Small intestine (tissue), 7 donors: ENCODE data around the gene PRSS33. TPM values are rescaled to one million over a fixed set of nuclear protein-coding genes. Genes with fewer than 3 reads are reported as not detected.

ENCODE experiments used
- DNase-seq, 2 donors: peaks; one replicate each; pipeline versions ENCODE4 v3.0.0 to v3.0.0-alpha.2; 2013
- FAIRE-seq: peaks from 2 replicates; lab custom pipeline; 2012; peaks lifted over from hg19 to GRCh38; lab: Jason Lieb, UNC
- H3K27ac ChIP-seq, 3 donors: one replicate each; pipeline ENCODE4 v1.5.1; 2013; ENCODE audit warnings: low read length in 2 of 3, mild to moderate bottlenecking in 2 of 3, control low read depth in 1 of 3, inconsistent platforms in 1 of 3, low read depth in 1 of 3, moderate library complexity in 1 of 3
- H3K27me3 ChIP-seq, 3 donors: one replicate each; pipeline ENCODE4 v1.6.1; 2013; ENCODE audit warnings: low read length in 3 of 3, inconsistent platforms in 1 of 3; ENCODE audit not compliant: control insufficient read depth in 3 of 3, insufficient read depth in 3 of 3
- H3K36me3 ChIP-seq, 3 donors: one replicate each; pipeline ENCODE4 v1.6.1; 2013; ENCODE audit warnings: low read length in 3 of 3, inconsistent platforms in 1 of 3, low read depth in 1 of 3, mild to moderate bottlenecking in 1 of 3, moderate library complexity in 1 of 3; ENCODE audit not compliant: control insufficient read depth in 3 of 3, insufficient read depth in 2 of 3
- H3K4me1 ChIP-seq, 3 donors: one replicate each; pipeline ENCODE4 v1.6.1; 2013; ENCODE audit warnings: low read length in 2 of 3, inconsistent platforms in 1 of 3, low read depth in 1 of 3, mild to moderate bottlenecking in 1 of 3, moderate library complexity in 1 of 3; ENCODE audit not compliant: control insufficient read depth in 3 of 3, insufficient read depth in 2 of 3
- H3K4me3 ChIP-seq, 3 donors: one replicate each; pipeline ENCODE4 v1.5.1; 2013; ENCODE audit warnings: low read length in 3 of 3, control low read depth in 1 of 3, inconsistent platforms in 1 of 3, low read depth in 1 of 3, mild to moderate bottlenecking in 1 of 3, moderate library complexity in 1 of 3
- H3K9me3 ChIP-seq, 2 donors: one replicate each; pipeline ENCODE4 v1.6.1; 2013; ENCODE audit warnings: low read depth in 1 of 2, low read length in 1 of 2; ENCODE audit not compliant: control insufficient read depth in 2 of 2, insufficient read depth in 1 of 2
- WGBS, 3 donors: extraction: QIAGEN DNeasy Blood & Tissue Kit; methylation state at CpG; one replicate each; pipeline ENCODE4 v1.1.7; 2013; 5-methylcytosine and 5-hydroxymethylcytosine counted together
- polyA plus RNA-seq, 4 donors: library from polyadenylated mRNA; stranded (reverse) in 3 of 4; unstranded in 1 of 4; fragments of 200-250 nt in 3 of 4; fragments of 120-200 nt in 1 of 4; gene quantifications; one replicate each; pipeline versions ENCODE4 v1.2.1 to v1.2.3, GENCODE V29; 2013
- donor health status: healthy with polysubstance abuse.
- donor health status: control.
- donor health status: control.
- donor health status: Bipolar disorder and iron deficiency.
- donor health status: healthy.

The PRSS33 gene
- polyA plus RNA-seq, 4 donors, result 0.03 TPM; not detected in 3

DNA sequence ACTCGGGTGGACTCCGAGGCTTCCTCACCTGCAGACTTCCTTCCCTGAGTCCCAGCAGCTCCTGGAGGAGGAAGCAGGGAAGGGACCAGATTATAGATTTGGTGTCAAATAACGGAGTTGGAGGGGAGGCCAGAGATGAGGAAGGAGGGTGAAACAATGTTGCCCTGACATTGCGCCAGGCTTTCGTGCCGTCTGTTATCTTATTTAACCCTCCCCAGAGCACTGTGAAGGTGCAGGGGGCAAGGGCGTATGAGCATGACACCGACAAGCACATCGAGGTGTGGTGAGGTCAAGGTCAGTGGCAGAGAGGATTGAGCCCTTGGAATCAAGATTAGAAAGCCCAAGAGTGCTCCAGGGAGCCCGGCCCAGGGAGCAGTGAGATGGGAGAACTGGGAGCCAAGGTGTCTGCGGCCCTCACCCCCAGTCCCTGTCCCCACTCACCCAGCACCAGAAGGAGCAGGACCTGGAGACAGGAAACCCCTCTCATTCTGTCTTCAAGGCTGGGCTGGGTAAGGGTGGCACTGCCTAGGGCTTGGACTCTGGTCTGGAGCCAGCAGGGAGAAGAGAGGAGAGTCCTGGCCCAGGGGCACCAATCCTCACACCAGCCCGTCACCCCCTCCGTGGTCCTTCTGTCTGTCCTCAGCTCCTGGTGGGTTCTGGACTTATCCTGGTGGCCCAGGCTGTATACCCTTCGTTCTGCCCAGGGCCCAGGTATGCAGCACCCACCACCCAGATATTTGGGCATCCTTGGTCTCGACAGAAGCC lies 1.1 kb downstream of the PRSS33 start:
- Histone ChIP-seq H3K27ac (no peak overlapping the region), H3K4me1 (peaks cover 0 to 9% (median 0%) of the 10 kb centered on the region in 3 donors), H3K9me3 (no peaks in the 10 kb centered on the region), H3K4me3 (no peak overlapping the region), H3K27me3 (peaks cover 2 to 47% (median 18%) of the 10 kb centered on the region in 3 donors), H3K36me3 (no peaks in the 10 kb centered on the region)
- FAIRE-seq (no peak), DNase-seq (no peak)
- 22 to 53% (median 38%) methylated on average over 15 of the region's 15 CpGs for WGBS, 3 donors

DNA sequence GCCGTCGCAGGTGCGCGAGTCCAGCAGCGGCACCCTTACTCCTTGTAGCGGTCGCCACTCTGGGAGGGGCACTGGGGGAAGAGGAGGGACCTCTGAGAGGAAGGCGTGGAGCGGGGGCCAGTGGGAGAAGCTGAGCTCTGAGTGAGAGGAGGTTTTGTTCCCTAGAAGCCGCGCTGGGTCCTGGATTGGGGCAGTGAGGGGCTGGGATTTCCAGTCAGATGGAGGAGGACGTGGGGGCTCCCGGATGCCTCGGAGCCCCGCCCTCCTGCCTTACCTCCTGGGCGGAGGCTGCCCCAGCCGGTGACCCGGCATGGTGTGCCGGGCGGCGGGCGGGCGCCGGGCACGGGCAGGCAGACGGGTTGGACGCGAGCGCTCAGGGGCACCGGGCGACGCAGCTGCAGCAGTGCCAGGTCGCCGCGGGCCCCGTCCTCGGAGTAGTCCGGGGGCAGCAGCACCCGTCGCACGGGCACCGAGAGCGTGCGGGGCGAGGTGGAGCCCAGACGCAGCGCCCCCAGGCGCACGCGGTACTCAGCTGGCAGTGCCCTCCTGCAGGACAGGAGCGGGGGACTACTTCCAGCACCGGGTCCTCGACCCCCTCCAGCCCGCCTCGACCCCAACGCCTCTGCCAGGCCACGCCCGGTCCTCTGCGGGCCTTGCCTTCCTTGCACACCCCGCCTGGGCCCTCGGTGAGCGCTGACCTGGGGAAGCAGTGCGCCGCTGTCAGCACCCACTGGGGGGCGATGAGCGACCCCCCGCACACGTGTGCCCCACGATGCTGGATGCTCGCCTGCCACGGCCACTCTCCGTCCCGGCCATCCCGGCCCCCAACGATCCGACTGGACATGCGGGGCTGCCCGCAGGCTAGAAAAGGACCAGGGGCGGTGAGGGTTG lies 2.0 kb downstream of the PRSS33 start:
- no peak overlapping the region for H3K27ac ChIP-seq
- WGBS, 3 donors, result 10 to 13% (median 12%) methylated on average over 58 to 79 of the region's 79 CpGs
- no peak for FAIRE-seq
- peak overlapping the region in 1 of 3 donors; percentile 33 for H3K4me3 ChIP-seq
- peak; percentile 21 to 22 for DNase-seq
- H3K36me3 ChIP-seq, result no peaks in the 10 kb centered on the region
- H3K4me1 ChIP-seq, result peaks cover 0 to 9% (median 0%) of the 10 kb centered on the region in 3 donors
- no peaks in the 10 kb centered on the region for H3K9me3 ChIP-seq
- peaks cover 2 to 42% (median 13%) of the 10 kb centered on the region in 3 donors for H3K27me3 ChIP-seq

DNA sequence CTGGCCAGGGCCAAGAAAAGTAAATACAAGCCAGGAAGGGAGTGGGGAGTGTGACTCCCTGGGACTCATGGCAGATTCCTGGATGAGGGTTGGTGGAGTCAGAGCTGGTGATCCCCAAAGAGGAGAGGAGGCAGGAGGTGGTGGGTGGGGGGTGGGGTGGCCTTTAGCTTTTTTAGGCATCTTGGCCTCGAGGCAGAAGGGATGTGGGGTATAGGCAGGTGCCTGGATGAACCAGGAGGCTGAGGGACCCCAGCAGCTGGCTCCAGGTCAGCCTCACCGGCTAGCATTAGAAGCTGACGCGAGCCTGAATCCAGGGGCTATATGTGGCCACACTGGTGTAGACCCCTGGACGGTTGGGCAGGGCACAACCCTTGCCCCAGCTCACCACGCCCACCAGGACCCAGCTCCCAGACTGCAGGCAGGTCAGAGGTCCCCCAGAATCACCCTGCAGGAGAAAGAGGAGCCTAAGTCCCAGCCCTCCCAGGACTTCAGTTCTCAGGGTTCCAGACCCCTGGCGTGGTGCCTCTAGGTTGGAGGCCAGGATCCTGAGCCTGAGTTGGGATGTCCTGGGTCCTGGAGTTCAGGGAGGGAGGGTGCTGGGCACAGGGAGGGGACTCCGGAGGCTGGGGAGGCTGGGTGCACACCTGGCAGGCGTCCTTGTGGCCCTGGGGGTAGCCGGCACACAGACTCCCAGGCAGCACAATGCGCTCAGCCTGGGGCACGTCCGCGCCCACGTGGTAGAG lies 2.8 kb downstream of the PRSS33 start:
- H3K27me3 ChIP-seq, result peaks cover 2 to 42% (median 13%) of the 10 kb centered on the region in 3 donors
- FAIRE-seq (no peak), DNase-seq (peak in 1 of 2 donors; percentile 28)
- H3K4me3 ChIP-seq, result no peak overlapping the region
- peaks cover 0 to 9% (median 0%) of the 10 kb centered on the region in 3 donors for H3K4me1 ChIP-seq
- WGBS, 3 donors, result 34 to 50% (median 45%) methylated on average over 15 of the region's 15 CpGs
- no peaks in the 10 kb centered on the region for H3K36me3 ChIP-seq
- H3K27ac ChIP-seq, result no peak overlapping the region
- H3K9me3 ChIP-seq, result no peaks in the 10 kb centered on the region

DNA sequence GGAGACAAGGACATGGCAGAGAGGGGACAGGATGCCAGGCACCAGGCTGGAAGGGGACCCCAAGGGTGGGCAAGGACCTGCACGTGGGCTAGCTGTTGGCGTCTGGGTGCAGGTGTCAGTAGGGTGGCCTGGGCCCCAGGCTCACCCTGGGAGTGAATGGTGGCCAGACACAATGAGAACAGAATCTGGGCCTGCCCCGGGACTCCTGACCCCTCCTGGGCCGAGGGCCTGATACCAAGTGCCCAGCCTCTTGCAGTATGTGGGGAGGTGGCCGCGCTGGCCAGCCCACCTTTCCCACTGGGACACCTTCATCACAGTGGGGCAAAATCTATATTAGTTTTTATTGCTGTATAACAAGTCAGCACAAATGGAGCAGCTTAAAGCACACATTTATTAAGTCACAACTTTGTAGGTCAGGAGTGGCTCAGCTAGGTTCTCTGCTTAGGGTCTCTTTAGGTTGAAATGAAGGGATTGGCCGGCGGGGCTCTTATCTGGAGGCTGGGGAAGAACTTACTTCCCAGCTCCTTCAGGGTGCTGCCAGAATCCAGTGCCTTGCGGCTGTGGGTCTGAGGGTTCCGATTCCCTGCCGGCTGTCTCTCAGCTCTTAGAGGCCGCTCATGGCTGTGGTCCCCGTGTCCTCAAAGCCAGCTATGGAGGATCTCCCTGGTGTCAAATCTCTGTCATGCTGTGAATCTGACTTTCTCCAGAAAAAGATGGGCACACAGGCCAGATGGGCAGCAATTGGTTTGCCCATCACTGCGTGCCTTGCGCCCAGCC lies 3.6 kb downstream of the PRSS33 start:
- Histone ChIP-seq H3K4me3 (no peak overlapping the region), H3K27me3 (peaks cover 2 to 42% (median 13%) of the 10 kb centered on the region in 3 donors), H3K27ac (no peak overlapping the region), H3K36me3 (no peaks in the 10 kb centered on the region), H3K4me1 (peaks cover 0 to 11% (median 0%) of the 10 kb centered on the region in 3 donors), H3K9me3 (no peaks in the 10 kb centered on the region)
- no peak for DNase-seq
- FAIRE-seq, result no peak
- 90 to 92% (median 91%) methylated on average over 15 of the region's 15 CpGs for WGBS, 3 donors

DNA sequence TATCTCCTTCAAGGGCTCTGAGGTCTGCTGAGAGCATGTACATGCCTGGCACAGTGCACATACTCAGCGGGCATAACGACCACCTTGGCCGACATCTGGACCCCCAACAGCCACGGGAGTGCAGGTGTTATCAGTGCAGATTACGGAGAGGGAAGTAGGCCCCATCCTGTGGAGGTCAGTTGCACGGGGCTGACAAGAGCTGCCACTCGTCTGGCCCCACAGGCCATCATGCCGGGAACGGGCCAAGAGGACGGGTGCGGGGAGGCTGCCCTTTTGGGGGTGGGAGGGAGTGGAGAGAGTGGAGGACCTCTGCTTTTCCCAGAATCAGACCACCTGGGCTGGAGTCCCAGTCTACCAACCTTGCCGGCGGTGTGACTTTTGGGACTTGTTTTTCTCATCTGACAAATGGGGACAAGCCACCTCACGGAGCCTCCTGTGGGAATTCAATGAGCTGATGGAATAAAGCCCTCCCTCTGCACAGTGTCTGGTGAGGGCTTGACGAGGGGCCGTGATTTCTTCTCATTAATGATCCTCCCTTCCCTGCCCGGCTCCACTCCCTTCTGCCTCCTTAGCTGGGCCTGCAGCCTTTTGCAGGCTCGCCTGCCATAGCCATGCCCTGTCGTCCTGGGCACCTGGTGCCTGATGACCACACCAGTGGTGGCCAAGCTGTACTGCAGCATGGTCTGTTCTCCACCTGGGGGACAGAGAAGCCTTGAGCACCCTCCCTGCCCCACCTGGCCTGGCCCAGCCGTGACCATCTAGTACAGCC lies 4.6 kb downstream of the PRSS33 start:
- WGBS, 3 donors, result 83 to 84% (median 83%) methylated on average over 20 of the region's 20 CpGs
- peaks cover 2 to 39% (median 10%) of the 10 kb centered on the region in 3 donors for H3K27me3 ChIP-seq
- H3K9me3 ChIP-seq, result no peaks in the 10 kb centered on the region
- DNase-seq (no peak), FAIRE-seq (no peak)
- H3K36me3 ChIP-seq, result no peaks in the 10 kb centered on the region
- no peak overlapping the region for H3K27ac ChIP-seq
- peaks cover 0 to 17% (median 3%) of the 10 kb centered on the region in 3 donors for H3K4me1 ChIP-seq
- H3K4me3 ChIP-seq, result no peak overlapping the region

DNA sequence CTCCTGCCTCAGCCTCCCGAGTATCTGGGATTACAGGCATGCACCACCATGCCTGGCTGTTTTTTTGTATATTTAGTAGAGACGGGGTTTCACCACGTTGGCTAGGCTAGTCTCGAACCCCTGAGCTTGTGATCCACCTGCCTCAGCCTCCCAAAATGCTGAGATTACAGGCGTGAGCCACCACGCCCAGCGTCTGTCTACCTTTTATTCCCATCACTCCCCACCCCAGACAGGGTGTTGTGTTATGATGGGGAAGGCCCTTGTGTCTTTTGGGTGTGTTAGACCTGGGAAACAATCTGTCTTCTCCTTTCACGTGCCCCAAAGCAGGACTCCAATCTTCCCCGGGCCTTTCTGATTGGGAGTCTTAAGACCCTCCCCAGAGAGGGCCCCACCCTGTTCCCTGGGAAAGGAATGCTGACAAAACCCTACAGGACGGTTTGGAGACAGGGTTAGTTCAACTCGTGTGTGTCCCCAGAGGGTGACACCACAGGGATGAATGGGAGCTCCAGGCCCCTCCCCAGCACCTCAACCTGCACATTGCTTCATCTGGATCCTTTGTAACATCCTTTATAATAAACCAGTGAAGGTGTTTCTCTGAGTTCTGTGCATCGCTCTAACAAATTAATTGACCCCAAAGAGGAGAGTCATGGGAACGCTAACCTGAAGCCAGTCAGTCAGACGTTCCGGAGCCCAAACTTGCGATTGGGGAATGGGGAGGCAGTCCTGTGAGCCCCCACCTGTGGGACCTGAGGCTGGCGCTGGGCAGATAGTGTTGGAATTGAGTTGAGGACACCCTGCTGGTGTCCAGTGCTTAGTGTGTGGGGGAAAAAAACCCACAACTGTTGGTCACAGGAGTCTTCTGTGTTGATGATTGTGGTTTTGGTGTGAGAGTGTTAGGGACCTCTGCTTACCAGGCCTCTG lies 7.1 kb downstream of the PRSS33 start:
- no peak for FAIRE-seq
- WGBS, 3 donors, result 62 to 71% (median 69%) methylated on average over 17 of the region's 17 CpGs

More for the DNA sequence above, 7.1 kb downstream of the PRSS33 start:
- H3K9me3 ChIP-seq, result no peaks in the 10 kb centered on the region
- DNase-seq, result no peak
- no peak overlapping the region for H3K27ac ChIP-seq
- H3K4me3 ChIP-seq, result no peak overlapping the region
- peaks cover 0 to 21% (median 2%) of the 10 kb centered on the region in 3 donors for H3K27me3 ChIP-seq
- peaks cover 0 to 6% (median 0%) of the 10 kb centered on the region in 3 donors for H3K36me3 ChIP-seq
- H3K4me1 ChIP-seq, result peaks cover 0 to 20% (median 3%) of the 10 kb centered on the region in 3 donors
